NOMO-1 treated with DMSO at 0.1 percent for 48 hours (cell line): Measurements from ENCODE around the gene BSCL2.
"Not testable (repeated sequence)": the region's sequence is repeated elsewhere in the genome, so short reads cannot be mapped to it uniquely, and the experiment has no call there.

Experiments
- DNase-seq: peaks from one replicate; lab custom pipeline; 2025; ENCODE audit not compliant: unreplicated experiment; lab: John Stamatoyannopoulos, UW

The BSCL2 gene

DNA sequence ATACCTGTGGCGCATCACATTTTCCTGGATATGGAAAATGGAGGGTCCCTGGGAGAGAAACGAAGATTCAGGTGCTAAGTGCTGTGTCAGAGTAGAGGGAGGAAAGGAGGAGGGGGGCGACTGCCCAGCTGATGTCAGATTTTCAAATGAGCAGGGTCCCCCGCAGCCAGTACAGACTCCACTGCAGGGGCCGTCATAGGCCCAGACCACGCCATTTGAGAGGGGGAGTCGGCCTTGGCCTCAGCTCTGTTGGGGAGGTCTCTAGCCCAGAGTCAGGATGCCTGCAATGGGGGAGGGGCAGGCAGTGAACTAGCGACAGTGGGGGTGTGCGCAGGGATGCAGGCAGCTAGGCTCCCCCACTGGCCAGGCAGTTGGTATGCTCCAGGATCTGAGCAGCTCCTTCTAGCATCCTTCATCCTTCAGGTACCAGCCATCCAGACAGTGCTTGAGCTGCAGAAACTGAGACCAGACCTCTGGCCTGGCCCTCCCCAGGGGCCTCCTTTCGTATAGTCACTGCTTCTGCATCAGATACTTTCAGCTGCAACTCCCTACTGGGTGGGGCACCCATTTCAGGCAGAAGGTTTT lies at the start of gene BSCL2, which contains the start of gene GNG3:
Gene BSCL2 (minus strand): TSS at position 148 of the 585 bp plus-strand sequence. CDS start 229 bp downstream, outside the sequence.
Gene GNG3 (plus strand): TSS at position 400 of the 585 bp plus-strand sequence. CDS start 620 bp downstream, outside the sequence.
- no peak for DNase-seq

- DNase-seq, result no peak
Measured at GRCh38 chr11:62755086-62755615, 47.9 kb upstream of the BSCL2 start.

GRCh38 chr11:62753736-62754603 lies 46.7 kb upstream of the BSCL2 start, which contains the start of gene ZBTB3:
ZBTB3 (minus strand) TSS chr11:62754160; CDS start chr11:62753664, 496 bp downstream.
- peak; percentile 100 for DNase-seq

- DNase-seq, result no peak
Measured at GRCh38 chr11:62752994-62753735, 45.9 kb upstream of the BSCL2 start.

DNA sequence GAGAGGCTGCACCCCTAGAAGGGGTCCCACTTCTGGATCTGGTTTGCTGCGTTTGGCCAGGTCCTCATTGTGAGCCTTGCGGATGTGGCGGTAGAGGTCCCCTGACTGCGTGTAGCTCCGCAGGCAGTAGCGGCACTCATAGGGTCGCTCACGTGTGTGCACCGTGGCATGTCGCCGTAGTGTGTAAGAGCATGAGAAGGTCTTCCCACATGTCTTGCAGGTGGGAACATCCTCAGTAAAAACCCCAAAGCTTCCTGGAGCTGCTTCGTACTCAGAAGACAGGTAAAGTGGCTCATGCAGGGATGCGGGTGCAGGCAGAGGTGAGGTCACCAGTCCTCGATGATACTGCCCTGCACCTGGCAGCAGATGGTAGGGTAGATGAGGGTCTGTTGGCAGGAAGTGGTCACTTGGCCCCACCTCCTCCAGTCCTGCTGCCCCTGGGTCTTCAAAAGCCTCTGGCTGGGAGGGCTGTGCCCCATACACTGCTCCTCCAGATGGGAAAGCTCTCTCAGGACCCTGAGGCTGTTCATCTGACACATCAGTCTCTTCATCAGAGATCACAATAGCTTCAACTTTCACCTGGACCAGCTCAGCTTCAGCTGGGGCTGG lies 45.1 kb upstream of the BSCL2 start:
- DNase-seq, result no peak

DNA sequence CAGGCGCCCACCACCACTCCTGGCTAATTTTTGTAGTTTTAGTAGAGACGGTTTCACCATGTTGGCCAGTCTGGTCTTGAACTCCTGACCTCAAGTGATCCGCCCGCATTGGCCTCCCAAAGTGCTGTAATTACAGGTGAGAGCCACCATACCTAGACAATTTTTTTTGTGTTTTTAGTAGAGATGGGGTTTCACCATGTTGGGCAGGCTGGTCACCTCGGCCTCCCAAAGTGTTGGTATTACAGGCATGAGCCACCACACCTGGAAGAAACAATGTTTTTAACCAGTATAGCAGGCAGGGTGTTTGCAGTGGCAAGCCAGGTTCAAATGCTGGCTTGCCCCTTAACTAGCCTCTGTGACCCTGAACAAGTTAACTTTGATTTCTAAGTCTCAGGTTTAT lies 42.7 kb upstream of the BSCL2 start:
- DNase-seq, result not testable (repeated sequence)

- DNase-seq, result no peak
Measured at GRCh38 chr11:62747475-62748160, 40.4 kb upstream of the BSCL2 start.

GRCh38 chr11:62737196-62737595 lies 30.0 kb upstream of the BSCL2 start:
- no peak for DNase-seq

- DNase-seq, result peak; percentile 18
Measured at GRCh38 chr11:62732830-62733229, 25.6 kb upstream of the BSCL2 start.

- DNase-seq, result not testable (repeated sequence)
Measured at GRCh38 chr11:62730076-62730475, 22.9 kb upstream of the BSCL2 start.

DNA sequence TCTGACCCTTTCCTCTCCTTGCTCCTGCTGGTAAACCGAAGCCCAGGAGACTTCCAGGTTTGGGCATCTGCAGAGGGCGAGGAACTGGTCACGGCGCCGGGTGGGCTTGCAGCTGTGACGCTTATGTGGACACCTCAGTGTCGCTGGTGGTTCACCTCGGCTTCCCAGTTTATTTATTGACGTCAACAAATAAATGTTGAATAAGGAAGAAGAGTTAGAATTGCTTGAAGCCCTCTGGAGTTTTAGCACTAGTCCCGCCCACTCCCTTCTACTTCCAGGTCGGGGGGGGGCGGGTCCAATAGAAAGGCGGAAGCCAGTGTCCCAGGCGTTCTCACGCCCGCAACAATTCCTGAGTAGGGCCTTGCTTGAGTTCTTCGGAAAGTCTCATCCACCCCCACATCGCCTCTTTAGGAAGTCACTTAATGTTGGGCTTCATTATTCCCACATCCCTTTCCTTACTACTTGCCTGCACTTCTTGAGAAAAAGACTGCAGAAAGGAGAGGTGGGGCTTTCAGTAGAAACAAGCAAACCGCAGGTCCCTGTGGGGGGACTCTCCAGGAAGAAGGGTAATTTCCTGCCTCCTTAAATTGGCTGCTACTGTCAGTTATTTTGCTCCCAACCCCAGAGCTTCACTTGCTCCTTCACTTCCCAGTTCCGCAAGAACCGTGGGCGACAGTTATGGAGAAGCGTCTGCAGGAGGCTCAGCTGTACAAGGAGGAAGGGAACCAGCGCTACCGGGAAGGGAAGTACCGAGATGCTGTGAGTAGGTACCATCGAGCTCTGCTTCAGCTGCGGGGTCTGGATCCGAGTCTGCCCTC lies 21.2 kb upstream of the BSCL2 start, which contains the start of gene TTC9C:
Gene TTC9C (plus strand): TSS at position 316 of the 818 bp plus-strand sequence. CDS start 363 bp downstream, at position 679.
- peak; percentile 91 for DNase-seq

DNA sequence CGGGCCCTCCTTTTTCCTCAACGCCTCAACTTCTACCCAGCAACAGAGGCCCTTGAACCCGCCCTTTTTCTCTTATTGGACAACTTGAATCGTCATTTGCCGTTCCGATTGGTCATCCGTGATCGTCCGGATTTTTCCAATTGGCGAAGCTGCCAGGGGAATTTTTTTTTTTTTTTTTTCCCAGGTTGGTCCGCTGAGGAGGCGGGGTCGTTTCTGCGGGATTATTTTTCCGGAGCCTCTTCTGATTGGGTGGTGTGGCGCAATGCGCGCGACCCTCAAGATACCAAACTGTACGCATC lies 20.6 kb upstream of the BSCL2 start:
- DNase-seq, result peak; percentile 97

- DNase-seq, result peak; percentile 100
Measured at GRCh38 chr11:62727165-62727871, 20.1 kb upstream of the BSCL2 start, which contains the start of gene HNRNPUL2. HNRNPUL2 (minus strand) TSS chr11:62727457; CDS start chr11:62727156, 301 bp downstream.

DNA sequence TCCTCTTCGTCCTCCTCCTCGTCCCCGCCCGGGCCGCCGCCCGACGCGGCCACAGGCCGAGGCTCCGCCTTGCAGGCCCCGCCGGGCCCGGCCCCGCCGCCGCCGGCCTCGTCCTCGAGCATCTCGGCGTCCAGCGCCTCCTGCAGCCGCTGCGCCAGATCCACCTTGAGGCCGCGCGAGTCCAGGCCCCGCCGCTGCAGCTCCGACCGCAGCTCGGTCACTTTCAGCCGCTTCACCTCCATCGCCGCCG lies 19.6 kb upstream of the BSCL2 start:
- DNase-seq, result no peak

DNA sequence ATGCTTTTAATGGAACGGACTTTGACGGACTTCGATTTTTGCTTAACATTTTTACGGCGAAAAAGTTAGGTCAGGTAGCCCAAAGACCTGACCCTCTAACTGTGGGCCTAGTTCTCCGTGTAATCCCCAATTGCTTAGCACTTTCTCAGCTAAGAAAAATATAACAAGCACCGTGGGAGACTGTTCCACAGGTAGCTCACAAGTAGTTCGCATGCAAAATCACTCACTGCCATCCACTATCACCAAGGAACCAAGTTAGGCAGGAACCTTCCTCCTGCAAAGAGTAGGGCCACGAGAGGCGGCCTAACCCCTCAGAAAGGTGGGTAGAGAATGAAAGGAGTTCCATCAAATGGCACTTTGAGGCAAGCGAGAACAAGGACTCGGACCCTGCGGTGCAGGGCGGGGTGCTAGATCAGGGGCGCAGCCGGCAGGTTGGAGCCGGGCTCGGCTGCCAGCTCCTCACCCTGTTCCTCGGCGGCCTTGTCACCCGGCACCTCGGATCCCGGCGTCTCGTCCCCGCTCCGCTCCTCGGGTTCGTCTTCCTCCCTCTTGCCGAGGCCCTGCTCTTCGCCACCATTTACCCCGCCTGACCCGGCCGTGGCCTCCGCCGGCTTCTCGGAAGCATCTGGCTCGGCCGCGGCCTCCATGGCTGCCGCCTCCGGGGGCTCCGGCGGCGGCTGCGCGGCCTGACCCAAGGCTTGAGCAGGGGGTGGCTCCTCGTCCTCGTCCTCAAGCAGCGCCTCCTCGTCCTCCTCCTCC lies 19.1 kb upstream of the BSCL2 start:
- no peak for DNase-seq

- no peak for DNase-seq
Measured at GRCh38 chr11:62725646-62726045, 18.4 kb upstream of the BSCL2 start.

DNA sequence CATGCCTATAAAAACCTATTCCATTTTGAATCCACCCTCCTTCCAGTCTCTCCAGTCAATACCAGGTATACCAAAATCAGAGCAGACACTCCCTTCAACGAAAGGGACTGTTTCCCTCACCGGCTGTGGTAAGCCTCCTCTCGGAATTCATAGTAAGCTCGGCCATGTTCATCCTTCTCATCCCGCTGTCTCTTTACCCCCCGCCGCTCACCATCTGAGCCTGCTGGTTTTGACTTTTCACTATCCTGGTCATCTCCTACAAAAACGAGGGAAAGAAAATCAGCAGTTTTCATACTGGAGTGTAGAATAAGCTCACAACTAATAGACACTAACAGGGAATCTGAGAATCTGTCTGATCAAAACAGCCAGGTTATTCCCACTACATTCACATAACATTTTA lies 16.9 kb upstream of the BSCL2 start:
- DNase-seq, result no peak

DNA sequence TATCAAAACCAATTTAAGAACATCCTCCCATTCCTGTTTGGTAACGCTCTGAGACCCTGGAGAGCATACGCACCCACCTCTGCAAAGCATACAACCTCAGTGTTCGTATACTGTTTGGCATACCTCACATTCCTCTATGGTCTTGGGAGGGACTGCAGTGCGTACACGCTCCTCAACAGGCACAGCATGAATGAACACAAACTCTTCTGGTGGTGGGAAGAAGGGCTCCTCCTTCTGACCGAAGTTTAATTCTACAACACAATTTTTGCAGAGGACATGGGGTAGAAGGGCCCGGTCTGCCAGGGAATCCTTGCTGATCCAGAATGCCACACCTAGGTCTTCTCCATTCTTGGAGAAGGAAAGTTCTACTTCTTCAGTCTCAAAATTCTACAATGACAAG lies 14.8 kb upstream of the BSCL2 start:
- DNase-seq, result no peak
